H1 (cell line): ENCODE data around the gene LHFPL2. TPM values are rescaled to one million over a fixed set of nuclear protein-coding genes. Genes with fewer than 3 reads are reported as not detected.

Experiments
- CTCF ChIA-PET: fragments of 300-600 bp; sonication (Branson Sonifier 250); formaldehyde crosslinking; loops from one replicate; lab custom pipeline; 2021; ENCODE audit not compliant: partially characterized antibody; lab: Charles Lee
- POLR2A ChIA-PET: fragments of 300-600 bp; sonication (Branson Sonifier 250); formaldehyde crosslinking; loops from one replicate; lab custom pipeline; 2021; ENCODE audit warnings: inconsistent platforms; ENCODE audit not compliant: partially characterized antibody; lab: Charles Lee
- DNase-seq, 2 experiments: peaks; one replicate each; pipeline versions ENCODE4 v3.0.0 to v3.0.0-alpha.2; 2010 to 2022; ENCODE audit warnings: low spot score in 2 of 2, low read depth in 1 of 2, mixed read lengths in 1 of 2
- FAIRE-seq: peaks from 2 replicates; lab custom pipeline; 2011; peaks lifted over from hg19 to GRCh38; lab: Jason Lieb, UNC
- H2AFZ ChIP-seq: 2 replicates; pipeline ENCODE4 v1.8.1; 2012; ENCODE audit warnings: low read length, inconsistent platforms
- H2AK5ac ChIP-seq: 2 replicates; pipeline ENCODE4 v1.6.1; 2013; ENCODE audit warnings: low read depth, low read length
- H2BK120ac ChIP-seq: replicated peaks from 2 replicates; pipeline ENCODE3; 2013; ENCODE audit warnings: low read depth, low read length, inconsistent platforms
- H2BK12ac ChIP-seq: 2 replicates; pipeline ENCODE4 v1.6.1; 2013; ENCODE audit warnings: low read depth, low read length
- H2BK15ac ChIP-seq: 2 replicates; pipeline ENCODE4 v1.6.1; 2013; ENCODE audit warnings: low read length
- H2BK20ac ChIP-seq: 2 replicates; pipeline ENCODE4 v1.6.1; 2013; ENCODE audit warnings: low read length
- H2BK5ac ChIP-seq: 2 replicates; pipeline ENCODE4 v1.6.1; 2013; ENCODE audit warnings: low read depth, low read length
- H3K14ac ChIP-seq: 2 replicates; pipeline ENCODE4 v1.6.1; 2013; ENCODE audit warnings: inconsistent platforms; ENCODE audit not compliant: insufficient read length
- H3K18ac ChIP-seq: 2 replicates; pipeline ENCODE4 v1.6.1; 2013; ENCODE audit warnings: low read length; ENCODE audit errors: extremely low read depth
- H3K23ac ChIP-seq: 2 replicates; pipeline ENCODE4 v1.6.1; 2013; ENCODE audit warnings: inconsistent platforms; ENCODE audit not compliant: insufficient read length
- H3K23me2 ChIP-seq: 2 replicates; pipeline ENCODE4 v1.6.1; 2013; ENCODE audit warnings: low read depth, low read length
- H3K27ac ChIP-seq: 2 replicates; pipeline ENCODE4 v1.6.1; 2011; ENCODE audit warnings: low read depth, low read length, inconsistent platforms
- H3K27me3 ChIP-seq, 4 experiments: replicated peaks in 1 of 4; 1 replicate in 1 of 4; 2 replicates in 3 of 4; pipeline versions ENCODE4 v1.6.1 to v1.8.1; 2011 to 2013; ENCODE audit warnings: low read length in 3 of 4, mild to moderate bottlenecking in 3 of 4, inconsistent platforms in 2 of 4, mixed read lengths in 2 of 4, moderate library complexity in 1 of 4; ENCODE audit not compliant: control insufficient read depth in 3 of 4, insufficient read depth in 3 of 4; ENCODE audit errors: extremely low read depth in 1 of 4
- H3K36me3 ChIP-seq, 4 experiments: 2 replicates each; pipeline versions ENCODE4 v1.6.1 to v1.8.1; 2011 to 2013; ENCODE audit warnings: mild to moderate bottlenecking in 4 of 4, low read length in 3 of 4, moderate library complexity in 2 of 4, control low read depth in 1 of 4, inconsistent platforms in 1 of 4; ENCODE audit not compliant: insufficient read depth in 4 of 4, control insufficient read depth in 2 of 4
- H3K4ac ChIP-seq: replicated peaks from 2 replicates; pipeline ENCODE3; 2013; ENCODE audit warnings: low read length, low read depth, mixed read lengths, inconsistent platforms; ENCODE audit not compliant: insufficient read length
- H3K4me1 ChIP-seq, 4 experiments: replicated peaks in 1 of 4; 1 replicate in 1 of 4; 2 replicates in 3 of 4; pipeline versions ENCODE4 v1.6.1 to v1.8.1; 2011 to 2013; ENCODE audit warnings: low read length in 3 of 4, inconsistent platforms in 2 of 4, mixed read lengths in 1 of 4; ENCODE audit not compliant: insufficient read depth in 4 of 4, control insufficient read depth in 3 of 4
- H3K4me2 ChIP-seq, 2 experiments: 2 replicates each; pipeline versions ENCODE4 v1.6.1 to v1.8.1; 2011 to 2013; ENCODE audit warnings: low read depth in 2 of 2, low read length in 2 of 2, control low read depth in 1 of 2, inconsistent platforms in 1 of 2, mild to moderate bottlenecking in 1 of 2; ENCODE audit not compliant: insufficient read depth in 1 of 2
- H3K4me3 ChIP-seq, 4 experiments: fragments of 200-600, 300-600 bp in 1 of 4; sonication (generic), shearing (Covaris generic), sonication (Bioruptor Twin) in 1 of 4; 2 replicates each; pipeline versions ENCODE4 v1.5.1 to v1.8.1; 2011 to 2016; ENCODE audit warnings: low read length in 4 of 4, low read depth in 3 of 4, control low read depth in 2 of 4, inconsistent platforms in 2 of 4, mild to moderate bottlenecking in 2 of 4, mixed read lengths in 1 of 4, moderate library complexity in 1 of 4; ENCODE audit not compliant: insufficient read depth in 2 of 4; ENCODE audit errors: extremely low read depth in 1 of 4
- H3K56ac ChIP-seq: replicated peaks from 2 replicates; pipeline ENCODE3; 2013; ENCODE audit warnings: low read depth, mild to moderate bottlenecking, mixed read lengths, low read length, inconsistent platforms; ENCODE audit not compliant: insufficient read length
- H3K79me1 ChIP-seq: 2 replicates; pipeline ENCODE4 v1.6.1; 2013; ENCODE audit warnings: low read depth, low read length, control low read depth
- H3K79me2 ChIP-seq, 2 experiments: 2 replicates each; pipeline versions ENCODE4 v1.6.1 to v1.8.1; 2012 to 2013; ENCODE audit warnings: low read length in 2 of 2, mild to moderate bottlenecking in 2 of 2, inconsistent platforms in 1 of 2; ENCODE audit not compliant: insufficient read depth in 2 of 2, control insufficient read depth in 1 of 2
- H3K9ac ChIP-seq, 4 experiments: replicated peaks in 1 of 4; 1 replicate in 1 of 4; 2 replicates in 3 of 4; pipeline versions ENCODE4 v1.6.1 to v1.8.1; 2011 to 2013; ENCODE audit warnings: low read depth in 3 of 4, low read length in 3 of 4, control low read depth in 2 of 4, mild to moderate bottlenecking in 2 of 4, moderate library complexity in 2 of 4, inconsistent platforms in 1 of 4; ENCODE audit errors: extremely low read depth in 1 of 4
- H3K9me3 ChIP-seq, 2 experiments: 2 replicates each; pipeline versions ENCODE4 v1.6.1 to v1.8.1; 2012 to 2013; ENCODE audit warnings: mild to moderate bottlenecking in 2 of 2, moderate library complexity in 2 of 2, control low read depth in 1 of 2, inconsistent platforms in 1 of 2, low read depth in 1 of 2, low read length in 1 of 2, mixed read lengths in 1 of 2; ENCODE audit not compliant: insufficient read depth in 2 of 2
- H4K20me1 ChIP-seq, 2 experiments: replicated peaks in 1 of 2; 2 replicates each; pipeline versions ENCODE3 to v1.8.1; 2011 to 2013; ENCODE audit warnings: inconsistent platforms in 2 of 2, low read length in 2 of 2, mild to moderate bottlenecking in 1 of 2; ENCODE audit not compliant: insufficient read depth in 2 of 2, control insufficient read depth in 1 of 2
- H4K5ac ChIP-seq: 2 replicates; pipeline ENCODE4 v1.6.1; 2013; ENCODE audit warnings: low read length, low read depth, mixed read lengths, inconsistent platforms; ENCODE audit not compliant: insufficient read length
- H4K8ac ChIP-seq: 2 replicates; pipeline ENCODE4 v1.8.0; 2013; ENCODE audit warnings: mild to moderate bottlenecking, moderate library complexity, low read length, inconsistent platforms; ENCODE audit not compliant: insufficient read depth; ENCODE audit errors: extremely low read depth
- H4K91ac ChIP-seq: replicated peaks from 2 replicates; pipeline ENCODE3; 2013; ENCODE audit warnings: low read length, mixed read lengths, inconsistent platforms; ENCODE audit not compliant: insufficient read length
- CEBPB ChIP-seq: IDR thresholded peaks from 2 replicates; pipeline ENCODE4 v1.6.1; 2012; ENCODE audit warnings: low read depth, low read length
- HDAC2 ChIP-seq, 2 experiments: fragments of 300-600 bp in 1 of 2; sonication (generic) in 1 of 2; IDR thresholded peaks; 2 replicates each; pipeline ENCODE4 v1.6.1; 2011 to 2012; ENCODE audit warnings: low read depth in 2 of 2, low read length in 2 of 2, mild to moderate bottlenecking in 2 of 2, moderate library complexity in 2 of 2, borderline replicate concordance in 1 of 2, inconsistent platforms in 1 of 2
- JUND ChIP-seq: IDR thresholded peaks from 2 replicates; pipeline ENCODE4 v1.6.1; 2011; ENCODE audit warnings: mild to moderate bottlenecking, improper control_type of control experiment, low read length
- MAX ChIP-seq: IDR thresholded peaks from 2 replicates; pipeline ENCODE4 v1.6.1; 2012; ENCODE audit warnings: inconsistent platforms
- RAD21 ChIP-seq, 2 experiments: IDR thresholded peaks in 1 of 2; conservative IDR thresholded peaks in 1 of 2; 2 replicates each; pipeline ENCODE4 v1.6.1; 2011; ENCODE audit warnings: low read depth in 2 of 2, low read length in 2 of 2, improper control_type of control experiment in 1 of 2, inconsistent platforms in 1 of 2, mild to moderate bottlenecking in 1 of 2, moderate library complexity in 1 of 2
- RBBP5 ChIP-seq: IDR thresholded peaks from 2 replicates; pipeline ENCODE4 v1.7.1; 2012; ENCODE audit warnings: low read depth, mild to moderate bottlenecking, inconsistent platforms, low read length, moderate library complexity, borderline replicate concordance
- RXRA ChIP-seq: IDR thresholded peaks from 2 replicates; pipeline ENCODE4 v1.6.1; 2011; ENCODE audit warnings: low read depth, mild to moderate bottlenecking, low read length, moderate library complexity; ENCODE audit not compliant: insufficient read depth
- SIRT6 ChIP-seq: IDR thresholded peaks from one replicate; pipeline ENCODE4 v1.7.1; 2012; ENCODE audit warnings: low read length, inconsistent platforms
- SP2 ChIP-seq: IDR thresholded peaks from 2 replicates; pipeline ENCODE4 v1.6.1; 2012; ENCODE audit warnings: mild to moderate bottlenecking, low read length, inconsistent platforms
- SP4 ChIP-seq: IDR thresholded peaks from 2 replicates; pipeline ENCODE4 v1.6.1; 2012; ENCODE audit warnings: low read length, inconsistent platforms
- USF2 ChIP-seq: IDR thresholded peaks from 2 replicates; pipeline ENCODE4 v1.6.1; 2011; ENCODE audit warnings: low read length, improper control_type of control experiment
- ZNF274 ChIP-seq: IDR thresholded peaks from 2 replicates; pipeline ENCODE4 v1.7.0; 2012; ENCODE audit warnings: low read length, borderline replicate concordance; ENCODE audit errors: extremely low read depth
- WGBS, 2 experiments: shearing (Covaris generic) in 1 of 2; methylation state at CpG; one replicate each; pipeline versions ENCODE4 v1.1.6 to v1.1.7; 2013 to 2015; ENCODE audit warnings: low lambda C conversion rate in 2 of 2, mixed read lengths in 2 of 2, inconsistent platforms in 1 of 2, low coverage in 1 of 2, missing lambda C conversion rate in 1 of 2; ENCODE audit not compliant: insufficient replicate concordance in 2 of 2, insufficient coverage in 1 of 2, insufficient read length in 1 of 2; ENCODE audit errors: extremely low coverage in 1 of 2, missing lambda C conversion rate in 1 of 2; 5-methylcytosine and 5-hydroxymethylcytosine counted together
- polyA plus RNA-seq, 7 experiments: library from polyadenylated mRNA; depleted of rRNA in 3 of 7; stranded (reverse) in 5 of 7; unstranded in 2 of 7; fragments of >200 nt in 5 of 7; fragments of 200-250 nt in 2 of 7; gene quantifications; 1 replicate in 5 of 7; 2 replicates in 1 of 7; 4 replicates in 1 of 7; pipeline versions ENCODE4 v1.2.1 to v1.2.3, GENCODE V29; 2011 to 2013; ENCODE audit warnings: missing spikeins in 2 of 7, mixed read lengths in 2 of 7
- total RNA-seq: library from RNA; stranded (reverse); fragmentation: NEBNext Ultra II Directional; extraction: Animal tissue kit (Norgen Biotek cat#: 25700); gene quantifications from 2 replicates; pipeline ENCODE4 v1.2.1, GENCODE V29; 2021

Gene LHFPL2
- total and polyA plus RNA-seq, 2 of the 8 experiments (the other 6 are each of a cell fraction or from before 2014, with no cell fraction given) = 9.6 to 43.0 TPM

- FAIRE-seq = no peak
- DNase-seq = no peak
- H2AFZ ChIP-seq = no peak overlapping the region
- H3K79me1 ChIP-seq = peaks cover 7% of the 10 kb centered on the region
- no peak overlapping the region for H4K5ac ChIP-seq
- H3K14ac ChIP-seq = no peak overlapping the region
- H3K4me2 ChIP-seq = no peak overlapping the region
- H4K20me1 ChIP-seq = peaks cover 0 to 4% of the 10 kb centered on the region in 2 experiments
- H3K27me3 ChIP-seq = no peaks in the 10 kb centered on the region
- no peak overlapping the region for H3K23ac ChIP-seq
- H3K23me2 ChIP-seq = no peaks in the 10 kb centered on the region
- H3K27ac ChIP-seq = no peak overlapping the region
- H2BK15ac ChIP-seq = no peak overlapping the region
- no peak overlapping the region for H3K4me3 ChIP-seq
- WGBS, 2 experiments = 69% methylated on average over 7 of the region's 7 CpGs; no CpG with 5 or more reads in 1 of the 2 experiments
- H4K8ac ChIP-seq = no peak overlapping the region; the same call in 1 of the 2 replicates
- H3K36me3 ChIP-seq = no peaks in the 10 kb centered on the region; a peak in 3 of 8 replicates
- ChIA-PET POLR2A (interaction anchor here (0.7 to 1.1 kb wide), 2 partner anchors 9 to 15 kb away, joined by 3 to 4 read pairs; no protein-coding TSS in a partner anchor), CTCF (interaction anchor here (1.4 to 1.8 kb wide), 3 partner anchors 10 to 36 kb away, joined by 4 to 6 read pairs (median 4); no protein-coding TSS in a partner anchor)
- no peak overlapping the region for H3K18ac ChIP-seq
- no peak overlapping the region for H2BK12ac ChIP-seq
- no peak overlapping the region for H3K9ac ChIP-seq
- no peak overlapping the region for H2BK120ac ChIP-seq
- H2BK5ac ChIP-seq = 0 out of 2 replicates have a peak overlapping the region, but pooled peaks have one; percentile 38
- H3K4me1 ChIP-seq = peaks cover 8 to 24% (median 9%) of the 10 kb centered on the region in 4 experiments
- H2AK5ac ChIP-seq = no peak overlapping the region
- no peak overlapping the region for H2BK20ac ChIP-seq
- H3K56ac ChIP-seq = no peak overlapping the region
- H3K79me2 ChIP-seq = peaks cover 3 to 61% of the 10 kb centered on the region in 2 experiments; a peak in 3 of 4 replicates
- no peaks in the 10 kb centered on the region for H3K9me3 ChIP-seq
- H3K4ac ChIP-seq = peak overlapping the region; percentile 32
- H4K91ac ChIP-seq = no peak overlapping the region
- TF ChIP-seq SIRT6 = no peak
- TF ChIP-seq USF2 = no peak
- no peak for TF ChIP-seq CEBPB
- TF ChIP-seq RXRA = no peak
- no peak for TF ChIP-seq JUND
- TF ChIP-seq RBBP5 = no peak
- TF ChIP-seq SP2 = no peak
- TF ChIP-seq MAX = no peak
- no peak for TF ChIP-seq ZNF274
- no peak for TF ChIP-seq SP4
- no peak for TF ChIP-seq RAD21 (IDR thresholded peaks at IDR 0.05 in 1 of 2, conservative IDR thresholded peaks at IDR 0.05 in 1 of 2; ENCODE audit: low read depth in 2 of 2, low read length in 2 of 2)
- no peak for TF ChIP-seq HDAC2 (IDR thresholded peaks at IDR 0.05; ENCODE audit: borderline replicate concordance in 1 of 2, low read depth in 2 of 2, low read length in 2 of 2)
These were observed 38.4 kb downstream of the LHFPL2 start for GRCh38 chr5:78610163-78610583.
